Keratinocyte (primary cell): ENCODE data around the gene GRM7. TPM values are rescaled to one million over a fixed set of nuclear protein-coding genes. Genes with fewer than 3 reads are reported as not detected.

Source experiments
- DNase-seq: peaks from one replicate; pipeline ENCODE4 v3.0.0-alpha.2; 2011; ENCODE audit warnings: low read depth, missing footprints, low spot score
- FAIRE-seq: peaks from 2 replicates; lab custom pipeline; 2011; peaks lifted over from hg19 to GRCh38; lab: Jason Lieb, UNC
- H2AFZ ChIP-seq: 2 replicates; pipeline ENCODE4 v1.6.0; 2012; ENCODE audit warnings: low read length, control low read depth, inconsistent platforms; ENCODE audit not compliant: control insufficient read depth
- H3K27ac ChIP-seq: 2 replicates; pipeline ENCODE4 v1.5.1; 2011; ENCODE audit warnings: low read length; ENCODE audit not compliant: control insufficient read depth, insufficient read depth
- H3K27me3 ChIP-seq: 3 replicates; pipeline ENCODE4 v1.6.0; 2011; ENCODE audit warnings: low read length; ENCODE audit not compliant: control insufficient read depth, insufficient read depth; ENCODE audit errors: extremely low read depth
- H3K36me3 ChIP-seq, 2 experiments: 2 replicates in 1 of 2; 3 replicates in 1 of 2; pipeline ENCODE4 v1.5.1; 2011; ENCODE audit warnings: low read length in 2 of 2, mild to moderate bottlenecking in 1 of 2; ENCODE audit not compliant: control insufficient read depth in 2 of 2, insufficient read depth in 2 of 2; ENCODE audit errors: extremely low read depth in 1 of 2
- H3K4me1 ChIP-seq: 3 replicates; pipeline ENCODE4 v1.5.1; 2011; ENCODE audit warnings: low read length; ENCODE audit not compliant: control insufficient read depth, insufficient read depth; ENCODE audit errors: extremely low read depth
- H3K4me2 ChIP-seq: 3 replicates; pipeline ENCODE4 v1.6.0; 2011; ENCODE audit warnings: low read depth, low read length; ENCODE audit not compliant: control insufficient read depth, insufficient read depth; ENCODE audit errors: extremely low read depth
- H3K4me3 ChIP-seq, 3 experiments: fragments of 200-600 bp in 1 of 3; sonication (generic) in 1 of 3; 2 replicates in 2 of 3; 3 replicates in 1 of 3; pipeline ENCODE4 v1.5.1; 2011 to 2016; ENCODE audit warnings: low read length in 3 of 3, mild to moderate bottlenecking in 3 of 3, control low read depth in 2 of 3, inconsistent platforms in 1 of 3, low read depth in 1 of 3, mixed read lengths in 1 of 3, mixed run types in 1 of 3, moderate library complexity in 1 of 3; ENCODE audit not compliant: control insufficient read depth in 2 of 3, insufficient read depth in 2 of 3; ENCODE audit errors: extremely low read depth in 1 of 3
- H3K79me2 ChIP-seq: 2 replicates; pipeline ENCODE4 v1.6.0; 2012; ENCODE audit warnings: low read length; ENCODE audit not compliant: control insufficient read depth, insufficient read depth
- H3K9ac ChIP-seq: 3 replicates; pipeline ENCODE4 v1.6.0; 2011; ENCODE audit warnings: low read length; ENCODE audit not compliant: control insufficient read depth, insufficient read depth; ENCODE audit errors: extremely low read depth
- H3K9me1 ChIP-seq: 3 replicates; pipeline ENCODE4 v1.6.0; 2011; ENCODE audit warnings: low read length; ENCODE audit not compliant: control insufficient read depth, insufficient read depth; ENCODE audit errors: extremely low read depth
- H3K9me3 ChIP-seq: 2 replicates; pipeline ENCODE4 v1.5.1; 2012; ENCODE audit warnings: low read depth, low read length; ENCODE audit not compliant: control insufficient read depth
- H4K20me1 ChIP-seq: 3 replicates; pipeline ENCODE4 v1.6.0; 2011; ENCODE audit warnings: low read length; ENCODE audit not compliant: control insufficient read depth, insufficient read depth; ENCODE audit errors: extremely low read depth
- CTCF ChIP-seq, 3 experiments: IDR thresholded peaks in 1 of 3; conservative IDR thresholded peaks in 1 of 3; optimal IDR thresholded peaks in 1 of 3; 2 replicates in 2 of 3; 3 replicates in 1 of 3; pipeline versions ENCODE3 to v1.5.1; 2011; ENCODE audit warnings: low read length in 3 of 3, mild to moderate bottlenecking in 3 of 3, moderate library complexity in 2 of 3, control low read depth in 1 of 3, inconsistent platforms in 1 of 3; ENCODE audit not compliant: insufficient read depth in 2 of 3; ENCODE audit errors: extremely low read depth in 1 of 3
- EZH2 ChIP-seq: IDR thresholded peaks from one replicate; pipeline ENCODE4 v1.6.1; 2012; ENCODE audit warnings: inconsistent platforms, mild to moderate bottlenecking, low read length, moderate library complexity
- dilution Hi-C: fragments of 300-500 bp; cut with MboI; formaldehyde crosslinking; loops from one replicate; pipeline ENCODE4 v1.7.0; 2020; ENCODE audit warnings: low sequenced_read_pairs; ENCODE audit not compliant: extremely low pct_ligation_motif_present
- polyA plus RNA-seq, 5 experiments: library from polyadenylated mRNA; depleted of rRNA in 3 of 5; stranded (reverse) in 3 of 5; stranded (forward) in 1 of 5; unstranded in 1 of 5; fragments of >200 nt; gene quantifications; 1 replicate in 1 of 5; 2 replicates in 3 of 5; 3 replicates in 1 of 5; pipeline versions ENCODE4 v1.2.1 to v1.2.3, GENCODE V29; 2011 to 2012; ENCODE audit warnings: missing spikeins in 2 of 5, low read depth in 1 of 5, low replicate concordance in 1 of 5

GRM7 gene
- polyA plus RNA-seq, 1 donor (not counting 4 experiments of a cell fraction or from before 2014, with no cell fraction given): not detected

GRCh38 chr3:7242303-7242635, 381.4 kb downstream of the GRM7 start:
- DNase-seq (no peak), FAIRE-seq (no peak)
- dilution Hi-C loops: no loop called here
- H3K27me3 ChIP-seq: no peaks in the 10 kb centered on the region
- H4K20me1 ChIP-seq: no peaks in the 10 kb centered on the region
- no peak overlapping the region for H3K27ac ChIP-seq
- no peak overlapping the region for H3K9ac ChIP-seq
- no peak overlapping the region for H3K4me3 ChIP-seq
- H3K9me3 ChIP-seq: no peaks in the 10 kb centered on the region
- no peaks in the 10 kb centered on the region for H3K36me3 ChIP-seq
- no peak overlapping the region for H3K4me2 ChIP-seq
- TF ChIP-seq EZH2: no peak
- TF ChIP-seq CTCF (optimal IDR thresholded peaks at IDR 0.05 in 1 of 3, IDR thresholded peaks at IDR 0.05 in 1 of 3, conservative IDR thresholded peaks at IDR 0.05 in 1 of 3; ENCODE audit: extremely low read depth in 1 of 3, insufficient read depth in 2 of 3, low read length in 3 of 3): no peak
- no peaks in the 10 kb centered on the region for H3K9me1 ChIP-seq
- H2AFZ ChIP-seq: no peak overlapping the region
- no peaks in the 10 kb centered on the region for H3K79me2 ChIP-seq
- no peaks in the 10 kb centered on the region for H3K4me1 ChIP-seq

- no peak for DNase-seq
- FAIRE-seq: no peak
- TF ChIP-seq EZH2 (no peak), CTCF (optimal IDR thresholded peaks at IDR 0.05 in 1 of 3, IDR thresholded peaks at IDR 0.05 in 1 of 3, conservative IDR thresholded peaks at IDR 0.05 in 1 of 3; ENCODE audit: extremely low read depth in 1 of 3, insufficient read depth in 2 of 3, low read length in 3 of 3) (no peak)
These were observed 388.7 kb downstream of the GRM7 start for GRCh38 chr3:7249493-7250076.

More at GRCh38 chr3:7249493-7250076, 388.7 kb downstream of the GRM7 start:
- no peaks in the 10 kb centered on the region for H3K9me1 ChIP-seq
- no peaks in the 10 kb centered on the region for H3K27me3 ChIP-seq
- no peaks in the 10 kb centered on the region for H3K9me3 ChIP-seq
- no peaks in the 10 kb centered on the region for H4K20me1 ChIP-seq
- no peak overlapping the region for H3K4me3 ChIP-seq
- H2AFZ ChIP-seq: no peak overlapping the region
- dilution Hi-C loops: no loop called here
- no peak overlapping the region for H3K4me2 ChIP-seq
- no peaks in the 10 kb centered on the region for H3K36me3 ChIP-seq
- H3K9ac ChIP-seq: no peak overlapping the region
- no peaks in the 10 kb centered on the region for H3K79me2 ChIP-seq
- no peak overlapping the region for H3K27ac ChIP-seq
- no peaks in the 10 kb centered on the region for H3K4me1 ChIP-seq
